Effector CD4-positive, alpha-beta T cell (primary cell): ENCODE results near the gene MROH2A.

Experiments
- DNase-seq: peaks from one replicate; pipeline ENCODE4 v3.0.0-alpha.2; 2020

The MROH2A gene

GRCh38 chr2:233766416-233766815, 11.7 kb upstream of the MROH2A start:
- no peak for DNase-seq

DNA sequence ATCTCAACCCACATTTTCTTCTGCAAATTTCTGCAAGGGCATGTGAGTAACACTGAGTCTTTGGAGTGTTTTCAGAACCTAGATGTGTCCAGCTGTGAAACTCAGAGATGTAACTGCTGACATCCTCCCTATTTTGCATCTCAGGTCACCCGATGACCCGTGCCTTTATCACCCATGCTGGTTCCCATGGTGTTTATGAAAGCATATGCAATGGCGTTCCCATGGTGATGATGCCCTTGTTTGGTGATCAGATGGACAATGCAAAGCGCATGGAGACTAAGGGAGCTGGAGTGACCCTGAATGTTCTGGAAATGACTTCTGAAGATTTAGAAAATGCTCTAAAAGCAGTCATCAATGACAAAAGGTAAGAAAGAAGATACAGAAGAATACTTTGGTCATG, 10.1 kb upstream of the MROH2A start:
- no peak for DNase-seq

DNA sequence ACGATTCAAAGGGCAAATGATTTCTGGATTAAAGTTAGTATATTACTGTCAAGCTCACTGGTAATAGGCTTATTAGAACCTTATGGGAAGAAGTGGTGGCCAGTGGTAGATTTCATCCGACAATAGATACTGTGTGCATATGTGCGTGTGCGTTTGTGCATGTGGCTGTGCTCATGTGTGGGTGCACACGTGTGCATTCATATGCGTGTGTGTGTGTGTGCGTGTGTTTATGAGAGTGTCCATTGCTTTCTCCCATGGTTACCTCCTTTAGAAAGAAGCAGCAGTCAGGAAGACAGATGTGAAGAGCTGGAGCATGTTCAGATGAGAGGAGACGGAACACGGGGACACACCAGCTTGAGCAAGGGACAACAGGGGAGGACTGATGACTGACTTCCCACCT, 8.9 kb upstream of the MROH2A start:
- no peak for DNase-seq

DNA sequence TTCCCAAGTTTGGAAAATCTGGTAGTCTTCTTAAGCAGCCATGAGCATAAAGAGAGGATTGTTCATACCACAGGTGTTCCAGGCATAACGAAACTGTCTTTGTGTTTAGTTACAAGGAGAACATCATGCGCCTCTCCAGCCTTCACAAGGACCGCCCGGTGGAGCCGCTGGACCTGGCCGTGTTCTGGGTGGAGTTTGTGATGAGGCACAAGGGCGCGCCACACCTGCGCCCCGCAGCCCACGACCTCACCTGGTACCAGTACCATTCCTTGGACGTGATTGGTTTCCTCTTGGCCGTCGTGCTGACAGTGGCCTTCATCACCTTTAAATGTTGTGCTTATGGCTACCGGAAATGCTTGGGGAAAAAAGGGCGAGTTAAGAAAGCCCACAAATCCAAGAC, 6.0 kb upstream of the MROH2A start:
- DNase-seq = no peak

- no peak for DNase-seq
Measured at GRCh38 chr2:233772583-233772982, 5.5 kb upstream of the MROH2A start.

DNA sequence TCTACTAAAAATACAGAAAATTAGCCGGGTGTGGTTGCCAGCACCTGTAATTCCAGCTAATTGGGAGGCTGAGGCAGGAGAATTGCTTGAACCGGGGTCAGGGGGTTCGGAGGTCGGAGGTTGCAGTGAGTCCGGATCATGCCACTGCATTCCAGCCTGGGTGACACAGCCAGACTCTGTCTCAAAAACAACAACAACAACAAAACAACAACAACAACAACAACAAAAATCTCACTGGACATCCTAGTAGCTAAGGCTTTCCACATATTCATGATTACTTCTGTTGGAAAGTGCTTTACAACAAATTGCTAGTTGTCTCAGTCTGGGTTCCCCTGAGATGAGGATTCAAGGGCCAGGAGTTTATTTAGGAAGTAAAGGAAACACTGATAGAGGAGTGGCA, 4.3 kb upstream of the MROH2A start:
- no peak for DNase-seq

DNA sequence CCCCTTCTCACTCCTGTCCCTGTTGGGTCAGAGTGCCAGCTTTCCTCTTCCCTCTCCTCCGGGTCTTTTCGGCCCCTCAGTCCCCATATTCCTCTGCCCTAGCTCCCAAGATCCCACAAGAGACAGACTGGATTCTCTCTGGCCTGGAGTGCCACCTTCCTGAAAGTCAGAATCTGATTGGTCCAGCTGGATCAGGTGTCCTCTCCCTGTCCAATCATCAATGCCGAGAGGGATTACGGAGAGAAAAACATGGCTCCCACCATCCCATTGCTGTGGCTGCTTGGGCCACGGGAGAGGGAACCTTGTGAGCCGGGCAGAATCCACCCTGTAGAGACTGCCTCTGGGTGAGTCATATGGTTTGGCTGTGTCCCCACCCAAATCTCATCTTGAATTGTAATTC, 2.7 kb upstream of the MROH2A start:
- DNase-seq = no peak

DNA sequence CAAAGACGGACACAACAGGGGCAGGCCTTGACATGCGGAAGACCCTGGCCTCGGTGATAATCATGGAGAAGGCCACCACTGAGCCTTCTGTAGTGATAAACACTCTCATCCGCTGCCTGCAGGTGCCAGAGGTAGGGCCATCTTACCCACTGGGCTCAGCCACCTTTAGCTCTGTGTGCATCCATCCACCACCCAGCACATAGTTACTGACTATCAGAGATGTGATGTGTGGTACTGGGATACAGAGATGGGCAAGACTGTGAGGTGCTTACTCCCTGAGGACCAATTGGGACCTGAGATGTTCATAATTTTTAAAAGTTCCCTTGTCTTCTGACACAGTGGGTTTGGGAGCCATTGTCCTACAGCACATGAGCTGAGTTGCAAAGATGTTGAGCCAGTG, 1.6 kb downstream of the MROH2A start:
- DNase-seq = no peak

DNA sequence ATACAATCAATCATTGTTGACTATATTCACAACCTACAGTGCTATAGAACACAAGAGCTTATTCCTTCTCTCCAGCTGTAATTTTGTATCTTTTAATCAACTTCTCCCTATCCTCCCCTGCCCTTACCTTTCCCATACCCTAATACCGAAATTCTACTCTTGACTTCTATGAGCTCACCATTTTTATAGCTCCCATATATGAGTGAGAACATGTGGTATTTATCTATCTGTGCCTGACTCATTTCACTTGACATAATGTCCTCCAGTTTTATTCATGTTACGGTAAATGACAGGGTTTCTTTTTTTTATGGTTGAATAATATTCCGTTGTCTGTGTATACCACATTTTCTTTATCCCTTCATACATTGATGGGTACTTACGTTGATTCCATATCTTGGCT, 2.6 kb downstream of the MROH2A start:
- DNase-seq = no peak

DNA sequence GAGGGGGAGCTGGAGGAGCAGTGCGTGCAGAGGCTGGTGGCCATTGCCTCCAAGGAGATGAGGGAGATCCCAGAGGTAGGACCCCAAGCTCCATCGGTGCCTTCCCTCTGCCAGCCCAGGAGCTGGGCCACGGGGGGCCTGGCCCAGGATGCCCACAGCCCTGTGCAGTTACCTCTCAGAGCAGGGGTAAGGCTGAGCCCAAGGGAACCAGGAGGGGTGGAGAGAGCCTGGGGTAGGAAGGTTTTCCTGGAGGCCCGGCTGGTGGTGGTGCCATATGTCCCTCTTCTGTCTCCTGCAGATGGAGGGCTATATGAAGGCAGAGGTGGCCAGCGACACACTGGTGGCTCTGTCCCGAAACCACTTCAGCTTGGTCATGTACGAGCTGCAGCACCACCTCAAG, 11.4 kb downstream of the MROH2A start:
- no peak for DNase-seq

- DNase-seq = no peak
Measured at GRCh38 chr2:233791151-233791882, 13.2 kb downstream of the MROH2A start.

DNA sequence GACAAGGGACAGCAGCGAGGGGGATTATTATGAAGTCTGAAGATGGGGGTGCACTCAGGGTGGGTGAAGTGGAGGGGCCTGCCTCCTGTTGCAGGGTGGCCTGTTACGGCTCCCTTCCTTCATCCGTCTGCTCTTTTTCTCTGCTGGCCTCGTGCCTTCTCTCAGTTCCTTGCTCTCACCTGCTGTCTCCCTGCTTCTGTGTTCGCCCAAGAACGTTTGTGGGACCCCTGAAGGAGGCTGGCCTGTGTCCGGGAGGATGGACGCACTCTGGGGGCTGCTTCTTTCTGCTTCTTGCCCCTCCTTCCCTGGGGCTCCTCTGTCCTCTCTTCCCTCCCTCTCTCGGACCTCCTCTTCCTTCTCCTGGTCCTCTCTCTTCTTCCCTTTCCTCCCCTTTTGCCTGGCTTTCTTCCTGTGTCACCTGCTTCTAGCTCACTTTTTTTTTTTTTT, 13.8 kb downstream of the MROH2A start:
- DNase-seq = no peak

- no peak for DNase-seq
Measured at GRCh38 chr2:233792720-233793119, 14.6 kb downstream of the MROH2A start.

GRCh38 chr2:233793465-233794127, 15.5 kb downstream of the MROH2A start:
- DNase-seq = no peak

- DNase-seq = no peak
Measured at GRCh38 chr2:233794128-233794658, 16.1 kb downstream of the MROH2A start.

GRCh38 chr2:233795735-233796171, 17.6 kb downstream of the MROH2A start:
- no peak for DNase-seq

GRCh38 chr2:233796254-233796653, 18.1 kb downstream of the MROH2A start:
- no peak for DNase-seq

DNA sequence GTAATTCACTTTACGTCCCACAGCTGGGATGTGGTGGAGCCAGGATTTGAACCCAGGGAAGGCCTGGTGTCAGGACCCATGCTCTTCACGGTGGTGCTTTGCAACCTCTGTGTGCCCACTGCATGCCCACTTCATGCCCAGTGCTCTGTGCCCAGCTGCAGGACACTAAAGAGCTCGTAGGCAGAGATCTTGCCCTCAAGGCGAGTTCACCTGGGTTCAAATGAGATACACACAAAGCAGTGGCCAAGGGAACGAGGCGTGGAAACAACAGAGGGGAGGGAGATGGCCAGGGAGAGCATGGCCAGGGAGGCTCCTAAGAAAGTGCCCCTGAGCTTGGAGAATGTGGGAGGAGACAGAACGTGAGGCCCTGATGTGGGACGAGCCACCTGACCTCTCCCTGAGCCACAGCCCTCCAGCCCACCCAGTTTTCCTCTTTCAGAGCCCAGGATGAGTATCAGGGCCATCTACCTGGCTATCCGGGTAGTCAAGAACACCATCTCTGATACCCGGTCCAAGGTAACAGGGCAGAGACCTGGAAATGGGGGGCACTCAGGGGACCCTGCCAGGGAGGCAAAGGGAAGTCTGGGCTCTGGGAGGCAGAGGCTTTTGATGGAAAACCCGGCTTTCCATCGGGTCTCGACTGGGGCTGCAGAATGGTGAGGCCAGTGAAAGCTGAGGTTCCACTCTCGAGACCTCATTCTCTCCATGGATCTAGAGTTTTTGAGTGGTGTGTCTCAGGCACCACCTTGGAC, 20.4 kb downstream of the MROH2A start:
- no peak for DNase-seq

DNA sequence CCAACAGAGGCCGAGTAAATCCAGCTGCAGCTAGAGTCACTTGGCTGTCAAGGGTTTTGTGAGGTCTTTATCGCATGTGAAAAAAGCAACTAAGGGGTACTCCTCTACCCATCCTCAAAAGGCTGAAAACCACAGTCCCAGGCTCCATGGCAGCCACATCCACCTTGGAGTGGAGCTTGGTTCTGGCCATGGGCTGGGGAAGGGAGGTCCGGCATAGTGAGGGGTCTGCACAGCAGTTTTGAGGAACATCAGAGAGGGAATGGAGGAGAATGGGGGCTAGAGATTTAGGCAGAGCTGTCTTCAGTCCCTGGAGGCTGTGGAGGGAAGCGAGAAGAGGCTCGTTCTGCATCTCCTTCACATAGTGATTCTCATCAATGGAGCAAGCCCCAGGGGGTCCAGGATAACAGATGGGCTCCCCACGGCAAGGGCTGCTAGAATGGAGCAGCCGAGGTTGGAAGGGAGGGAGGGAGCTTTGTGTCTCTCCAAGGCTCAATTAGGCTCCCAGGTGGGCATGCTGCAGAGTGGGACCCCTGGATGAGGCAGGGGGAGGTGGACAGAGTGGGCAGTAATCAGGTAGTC, 21.0 kb downstream of the MROH2A start:
- DNase-seq = no peak

DNA sequence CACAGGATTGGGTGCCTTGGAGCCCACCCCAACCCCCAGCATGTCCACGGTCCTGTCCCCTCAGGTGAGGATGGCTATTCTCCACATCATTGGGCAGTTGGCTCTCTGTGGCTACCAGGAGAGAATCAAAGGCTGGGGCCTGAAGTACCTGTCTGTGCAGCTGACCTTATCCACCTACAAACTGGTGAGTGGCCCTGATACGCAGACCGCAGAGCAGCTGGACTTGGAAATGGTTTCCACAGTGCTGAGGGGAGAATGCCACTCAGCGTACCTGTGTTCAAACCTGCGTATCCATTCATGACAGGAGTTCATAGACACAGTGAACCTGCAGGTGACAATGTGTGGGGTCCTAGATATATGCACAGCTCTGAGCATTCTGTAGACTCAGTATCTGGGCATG, 21.6 kb downstream of the MROH2A start:
- no peak for DNase-seq

DNA sequence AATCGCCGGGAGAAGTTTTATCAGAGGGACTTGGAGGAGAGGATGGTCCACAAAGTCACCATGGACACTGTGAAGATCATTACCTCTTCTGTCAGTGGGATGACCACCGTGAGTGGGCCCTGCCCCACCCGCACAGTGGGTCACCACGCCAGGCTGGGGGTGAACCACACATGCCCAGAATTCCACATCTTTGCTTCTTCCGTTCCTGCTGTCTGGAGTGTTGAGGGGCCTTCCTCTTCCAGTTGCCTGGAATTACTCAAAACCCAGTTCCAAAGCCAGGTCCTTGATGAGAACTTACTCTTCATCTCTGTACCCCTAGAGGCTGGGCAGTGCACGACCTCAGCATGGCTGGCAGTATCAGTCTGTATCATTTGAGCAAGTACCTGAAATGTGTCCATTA, 22.1 kb downstream of the MROH2A start:
- DNase-seq = no peak

DNA sequence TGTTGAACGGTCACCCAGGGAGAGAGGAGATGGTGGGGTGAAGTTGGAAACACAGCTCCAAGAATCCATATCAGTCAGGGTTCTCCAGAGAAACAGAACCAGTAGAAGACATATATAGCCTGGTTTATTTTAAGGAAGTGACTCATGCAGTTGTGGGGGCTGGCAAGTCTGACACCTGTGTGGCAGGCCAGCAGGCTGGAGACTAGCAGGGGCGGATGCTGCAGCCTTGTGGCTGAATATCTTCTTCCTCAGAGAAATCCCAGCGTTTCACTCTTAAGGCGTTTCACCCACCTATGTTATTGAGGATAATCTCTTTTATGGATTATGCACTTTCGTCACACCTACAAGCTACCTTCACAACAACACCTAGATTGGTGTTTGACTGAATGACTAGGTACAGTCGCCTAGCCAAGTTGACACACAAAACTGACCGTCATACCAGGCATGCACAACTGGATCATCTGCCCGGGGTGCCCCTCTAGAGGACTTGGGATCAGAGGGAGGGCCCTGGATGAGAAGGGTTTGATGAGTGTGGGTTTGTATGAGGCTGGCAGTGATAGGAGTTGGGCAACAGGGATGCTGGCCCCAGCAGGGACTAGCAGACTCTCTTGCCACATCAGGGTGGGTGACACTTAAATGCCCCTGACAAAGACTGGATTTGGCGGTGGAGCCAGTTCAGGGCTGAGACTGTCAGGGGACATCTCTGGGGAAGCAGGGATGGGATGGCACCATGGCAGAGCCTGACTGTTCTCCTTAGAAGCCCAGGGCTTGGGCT, 23.4 kb downstream of the MROH2A start:
- no peak for DNase-seq
